Gastrocnemius medialis (tissue), 4 donors: ENCODE results near the gene ZNF274.

Experiments used
- CTCF ChIP-seq, 5 experiments: fragments of 450-650 bp in 3 of 5; fragments of 200-600 bp in 2 of 5; sonication (generic) in 2 of 5; IDR thresholded peaks in 4 of 5; conservative IDR thresholded peaks in 1 of 5; 1 replicate in 4 of 5; 2 replicates in 1 of 5; pipeline ENCODE4 v1.5.1; 2016 to 2019; ENCODE audit warnings: antibody characterized with exemption in 5 of 5, mild to moderate bottlenecking in 3 of 5, moderate library complexity in 3 of 5
- POLR2A ChIP-seq, 2 donors: fragments of 450-650 bp; IDR thresholded peaks; one replicate each; pipeline ENCODE4 v1.6.1; 2017; ENCODE audit warnings: antibody characterized with exemption in 2 of 2, mild to moderate bottlenecking in 2 of 2, moderate library complexity in 2 of 2

GRCh38 chr19:58227964-58228584 is 45.2 kb downstream of the ZNF274 start:
- TF ChIP-seq CTCF (IDR thresholded peaks at IDR 0.05 in 4 of 5, conservative IDR thresholded peaks at IDR 0.05 in 1 of 5), result no peak
- TF ChIP-seq POLR2A (IDR thresholded peaks at IDR 0.05), result no peak
